ENCODE measurements around the gene SPOUT1.
"Not testable (repeated sequence)": the region's sequence is repeated elsewhere in the genome, so short reads cannot be mapped to it uniquely, and the experiment has no call there.

The SPOUT1 gene

GRCh38 chr9:128851024-128851423, 21.4 kb upstream of the SPOUT1 start:
- not testable (repeated sequence) for H3K27ac ChIP-seq (ENCODE audit: low read depth, low read length); H3K27me3 ChIP-seq (ENCODE audit: control insufficient read depth, insufficient read depth, low read length); H3K9ac ChIP-seq (ENCODE audit: low read length); H3K4me3 ChIP-seq (ENCODE audit: low read length); H3K36me3 ChIP-seq (ENCODE audit: control insufficient read depth, insufficient read depth, low read length); H3K4me1 ChIP-seq (ENCODE audit: control insufficient read depth, insufficient read depth, low read length)

- H3K27me3 ChIP-seq (ENCODE audit: control insufficient read depth, insufficient read depth, low read length) = no peaks in the 10 kb centered on the region
- H3K4me1 ChIP-seq (ENCODE audit: control insufficient read depth, insufficient read depth, low read length) = no peaks in the 10 kb centered on the region
- H3K4me3 ChIP-seq (ENCODE audit: low read length) = no peak overlapping the region
- H3K36me3 ChIP-seq (ENCODE audit: control insufficient read depth, insufficient read depth, low read length) = no peaks in the 10 kb centered on the region
- no peak overlapping the region for H3K27ac ChIP-seq (ENCODE audit: low read depth, low read length)
- no peak overlapping the region for H3K9ac ChIP-seq (ENCODE audit: low read length)
Measured at GRCh38 chr9:128847803-128848202, 18.2 kb upstream of the SPOUT1 start.

- Histone ChIP-seq H3K4me3 (ENCODE audit: low read length) (no peak overlapping the region), H3K27ac (ENCODE audit: low read depth, low read length) (no peak overlapping the region), H3K36me3 (ENCODE audit: control insufficient read depth, insufficient read depth, low read length) (no peaks in the 10 kb centered on the region), H3K9ac (ENCODE audit: low read length) (no peak overlapping the region), H3K4me1 (ENCODE audit: control insufficient read depth, insufficient read depth, low read length) (no peaks in the 10 kb centered on the region), H3K27me3 (ENCODE audit: control insufficient read depth, insufficient read depth, low read length) (no peaks in the 10 kb centered on the region)
Measured at GRCh38 chr9:128846680-128847030, 17.1 kb upstream of the SPOUT1 start.

GRCh38 chr9:128845186-128845931, 15.8 kb upstream of the SPOUT1 start:
- Histone ChIP-seq H3K27me3 (ENCODE audit: control insufficient read depth, insufficient read depth, low read length) (no peaks in the 10 kb centered on the region), H3K4me3 (ENCODE audit: low read length) (no peak overlapping the region), H3K27ac (ENCODE audit: low read depth, low read length) (no peak overlapping the region), H3K9ac (ENCODE audit: low read length) (no peak overlapping the region), H3K4me1 (ENCODE audit: control insufficient read depth, insufficient read depth, low read length) (no peaks in the 10 kb centered on the region), H3K36me3 (ENCODE audit: control insufficient read depth, insufficient read depth, low read length) (no peaks in the 10 kb centered on the region)

- not testable (repeated sequence) for H3K4me1 ChIP-seq (ENCODE audit: control insufficient read depth, insufficient read depth, low read length); H3K4me3 ChIP-seq (ENCODE audit: low read length); H3K9ac ChIP-seq (ENCODE audit: low read length); H3K36me3 ChIP-seq (ENCODE audit: control insufficient read depth, insufficient read depth, low read length); H3K27ac ChIP-seq (ENCODE audit: low read depth, low read length); H3K27me3 ChIP-seq (ENCODE audit: control insufficient read depth, insufficient read depth, low read length)
Measured at GRCh38 chr9:128843171-128843570, 13.6 kb upstream of the SPOUT1 start.

GRCh38 chr9:128841694-128842492, 12.3 kb upstream of the SPOUT1 start:
- H3K27ac ChIP-seq (ENCODE audit: low read depth, low read length) = no peak overlapping the region
- no peak overlapping the region for H3K4me3 ChIP-seq (ENCODE audit: low read length)
- H3K4me1 ChIP-seq (ENCODE audit: control insufficient read depth, insufficient read depth, low read length) = no peaks in the 10 kb centered on the region
- H3K36me3 ChIP-seq (ENCODE audit: control insufficient read depth, insufficient read depth, low read length) = peaks cover 6% of the 10 kb centered on the region
- no peak overlapping the region for H3K9ac ChIP-seq (ENCODE audit: low read length)
- H3K27me3 ChIP-seq (ENCODE audit: control insufficient read depth, insufficient read depth, low read length) = no peaks in the 10 kb centered on the region

GRCh38 chr9:128840524-128840923, 10.9 kb upstream of the SPOUT1 start:
- Histone ChIP-seq H3K27me3 (ENCODE audit: control insufficient read depth, insufficient read depth, low read length) (no peaks in the 10 kb centered on the region), H3K9ac (ENCODE audit: low read length) (no peak overlapping the region)

GRCh38 chr9:128838338-128838737, 8.7 kb upstream of the SPOUT1 start:
- Histone ChIP-seq H3K27me3 (ENCODE audit: control insufficient read depth, insufficient read depth, low read length) (no peaks in the 10 kb centered on the region), H3K4me1 (ENCODE audit: control insufficient read depth, insufficient read depth, low read length) (no peaks in the 10 kb centered on the region), H3K27ac (ENCODE audit: low read depth, low read length) (no peak overlapping the region), H3K4me3 (ENCODE audit: low read length) (no peak overlapping the region), H3K36me3 (ENCODE audit: control insufficient read depth, insufficient read depth, low read length) (peaks cover 6% of the 10 kb centered on the region), H3K9ac (ENCODE audit: low read length) (no peak overlapping the region)

More at GRCh38 chr9:128840524-128840923, 10.9 kb upstream of the SPOUT1 start:
- Histone ChIP-seq H3K36me3 (ENCODE audit: control insufficient read depth, insufficient read depth, low read length) (peaks cover 6% of the 10 kb centered on the region), H3K4me1 (ENCODE audit: control insufficient read depth, insufficient read depth, low read length) (no peaks in the 10 kb centered on the region), H3K4me3 (ENCODE audit: low read length) (no peak overlapping the region), H3K27ac (ENCODE audit: low read depth, low read length) (no peak overlapping the region)

GRCh38 chr9:128836509-128837145, 7.0 kb upstream of the SPOUT1 start:
- Histone ChIP-seq H3K4me1 (ENCODE audit: control insufficient read depth, insufficient read depth, low read length) (no peaks in the 10 kb centered on the region), H3K9ac (ENCODE audit: low read length) (no peak overlapping the region), H3K36me3 (ENCODE audit: control insufficient read depth, insufficient read depth, low read length) (peaks cover 6% of the 10 kb centered on the region)

GRCh38 chr9:128835246-128836210, 5.9 kb upstream of the SPOUT1 start:
- Histone ChIP-seq H3K27ac (ENCODE audit: low read depth, low read length) (no peak overlapping the region), H3K36me3 (ENCODE audit: control insufficient read depth, insufficient read depth, low read length) (peaks cover 6% of the 10 kb centered on the region), H3K4me1 (ENCODE audit: control insufficient read depth, insufficient read depth, low read length) (no peaks in the 10 kb centered on the region), H3K27me3 (ENCODE audit: control insufficient read depth, insufficient read depth, low read length) (no peaks in the 10 kb centered on the region), H3K4me3 (ENCODE audit: low read length) (no peak overlapping the region), H3K9ac (ENCODE audit: low read length) (no peak overlapping the region)

More at GRCh38 chr9:128836509-128837145, 7.0 kb upstream of the SPOUT1 start:
- Histone ChIP-seq H3K27ac (ENCODE audit: low read depth, low read length) (no peak overlapping the region), H3K27me3 (ENCODE audit: control insufficient read depth, insufficient read depth, low read length) (no peaks in the 10 kb centered on the region), H3K4me3 (ENCODE audit: low read length) (no peak overlapping the region)

GRCh38 chr9:128833696-128834095, 4.1 kb upstream of the SPOUT1 start:
- Histone ChIP-seq H3K4me3 (ENCODE audit: low read length) (no peak overlapping the region), H3K4me1 (ENCODE audit: control insufficient read depth, insufficient read depth, low read length) (peaks cover 6% of the 10 kb centered on the region), H3K27me3 (ENCODE audit: control insufficient read depth, insufficient read depth, low read length) (no peaks in the 10 kb centered on the region), H3K9ac (ENCODE audit: low read length) (no peak overlapping the region), H3K27ac (ENCODE audit: low read depth, low read length) (no peak overlapping the region), H3K36me3 (ENCODE audit: control insufficient read depth, insufficient read depth, low read length) (peaks cover 6% of the 10 kb centered on the region)

All from rectal smooth muscle tissue (tissue), 1 donor.